GM18870 (cell line): ENCODE results near the gene ISG15.
A peak's percentile ranks its signal among the peaks of the same experiment; 100 is the strongest.
"Not testable (repeated sequence)": the region's sequence is repeated elsewhere in the genome, so short reads cannot be mapped to it uniquely, and the experiment has no call there.

Experiments used
- ATAC-seq: cut with Tn5 transposase; IDR thresholded peaks from one replicate; pipeline ENCODE4 v1.9.1; 2021; ENCODE audit warnings: moderate library complexity; ENCODE audit not compliant: unreplicated experiment

ISG15 gene

DNA sequence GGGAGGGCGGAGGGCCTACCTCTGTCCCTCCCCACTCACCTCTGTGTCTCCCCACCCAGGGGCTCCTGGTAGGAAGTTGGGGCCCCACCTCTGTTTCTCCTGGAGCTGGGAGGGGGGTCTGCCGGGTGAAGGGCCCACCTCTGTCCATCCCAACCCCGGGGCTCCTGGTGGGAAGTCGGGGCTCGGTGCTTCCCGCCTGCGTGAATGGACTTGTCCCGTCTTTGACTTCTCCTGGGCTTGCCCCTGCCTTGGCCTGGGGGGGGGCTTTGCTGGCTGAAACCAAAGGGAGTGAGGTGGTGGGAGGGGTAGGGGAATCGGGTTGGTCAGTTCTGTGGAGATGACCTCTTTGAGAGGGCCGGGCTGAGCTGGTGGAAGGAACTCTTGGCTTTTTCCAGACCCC is 12.4 kb downstream of the ISG15 start:
- no peak for ATAC-seq

DNA sequence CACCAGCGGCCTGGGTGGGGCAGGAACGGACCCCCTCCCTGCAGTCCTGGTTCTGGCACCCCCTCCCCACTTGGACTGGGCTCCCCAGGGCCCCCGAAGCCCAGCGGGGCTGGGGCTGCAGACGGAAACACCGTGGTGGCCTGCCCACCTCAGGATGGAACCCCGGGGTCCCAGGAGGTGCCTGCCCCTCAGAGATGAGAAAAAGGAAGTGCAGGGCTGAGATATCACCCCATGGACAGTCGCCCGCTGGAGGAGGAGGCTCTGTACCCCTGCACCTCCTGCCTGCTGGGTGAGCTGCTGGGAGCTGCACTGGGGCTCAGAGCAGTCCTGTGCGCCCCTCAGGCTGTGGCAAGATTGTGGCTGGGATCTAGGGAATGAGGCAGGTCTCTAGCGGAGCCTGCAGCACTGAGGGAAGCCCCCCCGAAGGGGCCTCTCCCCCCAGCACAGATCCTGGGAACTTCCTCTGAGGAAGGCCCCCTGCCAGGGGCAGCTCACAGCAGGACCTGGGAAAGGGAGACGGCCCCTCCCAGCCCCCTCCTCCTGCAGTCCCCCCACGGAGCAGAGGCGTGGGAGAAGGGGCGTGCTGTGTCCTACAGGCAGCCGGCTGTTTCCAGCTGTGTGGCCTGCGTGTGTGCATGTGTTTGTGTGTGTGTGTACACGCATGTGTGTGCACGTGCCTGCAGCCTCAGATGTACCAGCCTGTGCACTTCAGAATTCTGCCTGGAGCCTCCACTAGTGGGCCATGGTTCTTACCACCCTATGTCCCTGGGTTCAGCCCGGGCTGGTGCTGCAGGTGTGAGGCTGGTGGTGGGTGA is 13.5 kb downstream of the ISG15 start:
- ATAC-seq = no peak

DNA sequence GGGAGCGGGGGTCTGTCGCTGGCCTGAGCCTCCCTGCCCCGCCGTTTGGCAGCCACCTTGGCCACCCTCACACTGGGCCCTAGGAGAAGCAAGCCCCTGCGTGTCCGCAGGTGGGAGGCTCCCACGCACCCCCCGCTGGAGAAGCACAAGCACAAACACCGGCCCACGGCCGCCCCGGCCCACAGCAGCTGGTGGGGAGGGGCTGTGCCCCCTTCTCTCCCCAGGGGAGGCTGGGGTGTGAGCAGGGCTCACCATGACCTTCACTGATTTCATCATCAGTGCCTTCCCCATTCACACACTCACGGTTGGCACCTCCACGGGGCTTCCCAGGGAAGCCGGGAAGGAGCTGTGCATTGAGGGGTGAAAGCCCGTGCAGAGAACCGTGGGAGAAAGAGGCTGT is 14.5 kb downstream of the ISG15 start:
- ATAC-seq = no peak

DNA sequence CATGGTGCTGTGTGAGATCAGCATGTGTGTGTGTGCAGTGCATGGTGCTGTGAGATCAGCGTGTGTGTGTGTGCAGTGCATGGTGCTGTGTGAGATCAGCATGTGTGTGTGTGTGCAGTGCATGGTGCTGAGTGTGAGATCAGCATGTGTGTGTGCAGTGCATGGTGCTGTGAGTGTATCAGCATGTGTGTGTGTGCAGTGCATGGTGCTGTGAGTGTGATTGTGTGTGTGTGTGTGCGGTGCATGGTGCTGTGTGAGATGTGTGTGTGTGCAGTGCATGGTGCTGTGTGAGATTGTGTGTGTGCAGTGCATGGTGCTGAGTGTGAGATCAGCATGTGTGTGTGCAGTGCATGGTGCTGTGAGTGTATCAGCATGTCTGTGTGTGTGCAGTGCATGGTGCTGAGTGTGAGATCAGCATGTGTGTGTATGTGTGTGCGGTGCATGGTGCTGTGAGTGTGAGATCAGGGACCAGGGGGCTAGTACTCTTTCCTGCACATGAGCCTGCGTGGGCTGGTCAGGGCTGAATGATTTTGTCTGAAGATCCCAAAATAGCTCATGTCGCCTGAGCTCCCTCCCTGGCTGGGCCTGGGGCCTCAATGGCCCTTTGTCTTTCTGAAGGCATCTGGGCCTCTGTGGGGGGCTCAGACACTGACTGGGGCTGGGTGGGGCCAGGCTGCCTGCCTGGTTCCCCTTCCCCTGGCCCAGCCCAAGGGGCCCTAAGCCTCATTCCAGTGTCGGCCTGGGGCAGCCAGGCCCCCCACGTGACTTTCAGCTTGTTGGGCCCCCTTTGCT is 17.8 kb downstream of the ISG15 start:
- ATAC-seq = not testable (repeated sequence)

DNA sequence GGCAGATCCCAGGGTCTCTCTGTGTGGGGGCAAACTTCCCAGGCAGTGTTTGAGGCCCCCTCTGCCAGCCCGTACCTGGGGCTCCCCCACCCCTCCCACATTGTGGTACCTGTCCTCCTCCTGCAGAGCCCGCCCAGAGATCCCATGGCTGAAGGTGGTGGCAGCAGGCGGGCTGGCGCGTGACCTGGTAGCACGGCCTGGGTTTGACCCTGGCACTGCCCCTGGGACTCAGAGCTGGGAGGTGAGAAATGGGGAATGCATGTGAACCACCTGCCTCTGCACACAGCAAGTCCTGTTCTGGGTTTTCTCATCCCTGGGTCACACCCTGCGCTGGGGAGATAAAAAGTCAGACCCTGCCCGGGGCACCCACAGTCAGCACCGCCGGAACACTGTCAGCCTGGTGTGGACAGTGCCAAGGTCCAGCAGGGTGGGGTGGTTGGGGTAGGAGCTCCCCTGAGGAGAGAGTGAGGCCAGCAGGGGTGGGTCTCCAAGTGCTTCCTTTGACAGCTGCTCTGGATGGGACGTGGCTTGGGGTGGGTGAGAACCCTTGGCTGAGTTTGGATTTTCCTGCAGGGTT is 18.4 kb downstream of the ISG15 start:
- ATAC-seq = no peak

DNA sequence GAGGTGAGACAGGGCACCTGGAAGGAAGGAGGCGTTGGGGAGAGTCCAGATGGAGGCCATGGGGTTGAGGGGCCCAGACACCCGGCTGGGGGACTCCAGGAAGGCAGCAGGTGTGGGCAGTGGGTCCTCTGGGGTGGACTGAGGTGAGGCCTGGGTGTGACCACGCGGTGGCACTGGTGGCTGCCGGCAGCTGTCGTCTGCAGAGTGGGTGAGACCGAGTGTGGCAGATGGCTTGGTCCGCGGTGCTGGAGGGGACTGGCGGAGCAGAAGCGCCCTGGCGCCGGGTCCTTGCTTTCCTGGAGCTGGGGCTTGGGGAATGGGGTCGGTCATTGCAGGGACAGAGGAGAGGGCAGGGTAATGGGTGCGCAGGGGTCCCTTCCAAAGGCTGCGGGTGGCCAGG is 19.1 kb downstream of the ISG15 start:
- ATAC-seq = no peak

DNA sequence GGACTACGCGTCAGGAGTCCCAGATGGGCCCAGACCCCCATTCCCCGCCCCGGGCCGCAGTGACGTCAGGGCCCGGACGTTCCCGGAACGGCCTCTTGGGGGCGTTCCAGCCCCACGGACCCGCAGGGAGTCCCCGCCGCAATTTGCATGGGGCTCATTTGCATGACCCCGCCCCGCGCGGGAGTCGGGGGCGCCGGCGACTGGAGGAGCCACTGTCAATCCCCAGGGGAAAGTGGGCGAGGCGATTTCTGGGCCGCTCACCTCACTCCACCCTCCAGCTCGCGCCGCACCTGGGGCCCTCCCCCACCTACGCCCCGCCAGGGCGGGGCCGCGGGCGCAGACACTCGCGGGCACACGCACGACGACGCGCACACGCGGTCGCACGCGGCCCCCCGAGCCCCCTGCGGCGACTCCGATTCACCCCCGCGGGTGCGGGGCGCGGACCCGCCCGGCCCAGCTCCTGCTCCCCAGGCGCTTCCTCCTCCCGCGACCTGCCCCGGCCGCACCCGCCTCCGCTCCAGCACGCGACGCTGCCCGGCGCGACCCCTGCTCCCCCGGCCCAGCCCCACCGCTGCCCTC is 19.8 kb downstream of the ISG15 start:
- peak; percentile 73 for ATAC-seq

DNA sequence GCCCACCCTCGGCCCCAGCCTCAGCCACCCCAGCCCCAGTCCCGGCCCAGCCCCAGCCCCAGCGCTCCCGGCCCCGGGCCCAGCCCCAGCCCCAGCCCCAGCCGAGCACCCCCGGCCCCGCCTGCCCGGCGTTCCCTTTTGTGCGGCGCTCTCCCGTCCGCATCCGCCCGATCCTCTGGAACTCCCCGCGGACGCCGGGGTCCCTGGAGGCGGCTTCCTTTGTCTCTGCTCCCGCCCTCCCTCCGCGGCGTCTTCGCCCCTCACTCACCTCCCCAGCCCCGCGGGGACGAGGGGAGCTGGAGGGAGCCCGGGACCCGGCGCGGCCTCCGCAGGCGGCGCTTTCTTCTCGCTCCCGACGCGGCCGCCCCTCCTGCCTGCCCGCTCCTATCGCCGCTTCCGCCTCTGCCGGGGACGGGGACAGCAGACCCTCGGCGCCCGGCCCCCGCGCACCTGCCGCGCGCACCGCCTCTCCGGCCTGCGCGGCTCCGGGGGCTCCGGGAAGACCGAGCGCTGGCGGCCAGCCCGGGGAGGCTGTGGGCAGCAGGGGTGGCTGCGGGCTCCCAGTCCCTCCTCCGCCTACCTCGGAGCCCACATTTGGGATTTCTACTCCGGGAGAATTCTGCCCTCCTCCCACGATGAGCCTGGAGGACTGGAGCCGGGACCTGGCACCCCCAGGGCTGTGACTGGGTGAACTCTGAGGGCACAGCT is 20.6 kb downstream of the ISG15 start:
- ATAC-seq = no peak

DNA sequence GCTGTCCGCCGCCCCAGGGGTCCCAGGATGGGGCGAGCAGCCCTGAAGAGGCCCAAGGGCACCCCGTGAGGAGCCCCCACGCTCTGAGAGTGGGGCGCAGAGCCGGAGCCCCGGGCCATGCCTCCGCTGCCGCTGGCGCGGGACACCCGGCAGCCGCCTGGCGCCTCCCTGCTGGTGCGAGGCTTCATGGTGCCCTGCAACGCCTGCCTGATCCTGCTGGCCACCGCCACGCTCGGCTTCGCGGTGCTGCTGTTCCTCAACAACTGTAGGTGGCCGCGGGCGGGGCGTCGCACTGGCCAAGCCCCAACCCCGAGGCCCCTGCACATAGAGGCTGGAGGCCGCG is 21.1 kb downstream of the ISG15 start:
- no peak for ATAC-seq

DNA sequence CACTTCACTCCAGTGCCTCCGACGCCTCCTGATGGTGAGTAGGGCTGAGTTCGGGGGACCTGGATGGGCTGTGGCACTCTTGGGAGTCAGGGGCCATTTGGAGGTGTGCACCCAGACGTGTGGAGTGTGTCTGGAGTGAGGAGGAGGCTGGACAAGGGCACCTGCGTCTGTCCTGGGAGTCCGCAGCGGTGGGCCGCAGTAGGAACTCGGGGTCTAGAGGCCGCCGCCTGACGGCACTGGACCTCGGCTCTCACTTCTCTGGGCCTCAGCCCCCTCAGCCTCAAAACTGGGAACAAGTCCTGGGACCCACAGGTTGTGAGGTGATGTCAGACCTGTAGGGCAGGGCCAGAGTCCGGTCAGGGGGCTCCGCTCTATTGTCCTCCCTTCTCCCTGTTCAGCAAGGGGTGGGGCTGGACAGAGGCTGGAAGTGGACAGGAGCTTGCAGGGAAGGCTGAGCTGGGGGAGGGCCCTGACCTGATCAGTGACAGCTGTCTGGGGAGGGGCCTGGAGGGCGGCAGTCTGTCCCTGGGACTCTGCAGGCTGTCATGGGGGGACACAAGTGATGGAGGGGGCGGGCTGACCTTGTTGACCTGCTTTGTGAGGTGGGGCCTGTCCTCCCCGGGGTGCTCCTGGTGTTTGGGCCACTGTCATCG is 22.1 kb downstream of the ISG15 start:
- ATAC-seq = no peak

DNA sequence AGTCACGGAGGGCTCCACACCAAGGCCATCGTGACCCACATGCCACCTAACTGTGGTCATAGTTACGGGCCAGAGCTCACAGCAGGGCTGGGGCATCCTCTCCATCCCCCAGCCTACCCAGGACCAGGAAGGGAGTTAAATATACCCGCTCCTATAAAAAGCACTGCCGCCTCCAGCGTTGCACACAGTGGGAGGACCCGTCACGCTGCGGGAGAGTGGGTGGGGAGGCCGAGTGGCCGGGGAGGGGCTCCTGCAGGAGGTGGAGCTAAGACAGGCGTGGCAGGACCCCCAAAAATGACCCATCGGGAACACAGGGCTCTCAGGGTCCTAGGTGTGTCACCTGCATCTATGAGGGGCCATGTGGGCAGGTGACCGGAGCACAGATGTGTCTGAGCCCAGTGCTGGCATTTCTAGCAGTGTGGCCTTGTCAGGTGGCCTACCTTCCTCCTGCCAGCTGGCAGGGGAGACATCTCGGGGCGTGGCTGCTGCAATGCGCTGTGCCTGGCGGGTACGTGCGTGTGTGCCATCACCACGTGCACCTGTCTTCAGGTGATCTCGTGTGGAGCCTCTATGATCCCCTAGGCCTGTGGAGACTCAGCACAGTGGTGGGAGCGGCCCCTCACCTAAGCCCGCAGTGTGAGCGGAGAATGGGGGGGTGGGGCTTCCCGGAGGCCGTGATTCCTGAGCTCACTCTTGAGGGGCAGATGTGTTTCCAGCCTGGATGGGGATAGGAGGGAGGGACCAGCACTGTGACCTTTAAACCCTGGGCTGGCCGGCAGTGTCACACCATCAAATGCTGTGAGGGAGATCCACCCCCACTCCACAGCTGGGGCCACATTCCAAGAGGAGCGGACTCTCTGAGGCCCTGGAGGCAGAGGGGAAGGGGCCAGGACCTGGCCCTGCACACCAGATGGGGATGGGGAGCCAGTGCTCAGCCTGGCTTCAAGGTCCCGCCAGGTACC is 24.4 kb downstream of the ISG15 start:
- ATAC-seq = no peak

DNA sequence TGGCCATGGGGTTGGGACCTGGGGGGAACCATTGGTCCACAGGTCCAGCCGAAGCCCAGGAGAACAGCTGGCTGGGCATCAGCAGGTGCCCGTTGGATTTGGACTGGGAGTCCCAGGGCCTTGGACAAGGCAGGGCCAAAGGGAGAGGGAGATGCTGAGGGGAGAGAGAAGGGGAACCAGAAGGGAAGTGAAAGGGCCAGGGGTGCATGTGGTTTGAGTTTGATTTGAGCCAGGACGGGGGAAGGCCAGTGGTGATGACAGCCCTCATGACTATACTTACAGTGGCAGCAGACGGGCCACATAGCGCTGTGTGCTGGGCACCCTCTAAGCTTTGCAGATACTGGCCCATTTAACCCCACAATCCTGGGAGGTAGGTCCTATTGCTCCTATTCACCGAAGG is 25.4 kb downstream of the ISG15 start:
- ATAC-seq = no peak

DNA sequence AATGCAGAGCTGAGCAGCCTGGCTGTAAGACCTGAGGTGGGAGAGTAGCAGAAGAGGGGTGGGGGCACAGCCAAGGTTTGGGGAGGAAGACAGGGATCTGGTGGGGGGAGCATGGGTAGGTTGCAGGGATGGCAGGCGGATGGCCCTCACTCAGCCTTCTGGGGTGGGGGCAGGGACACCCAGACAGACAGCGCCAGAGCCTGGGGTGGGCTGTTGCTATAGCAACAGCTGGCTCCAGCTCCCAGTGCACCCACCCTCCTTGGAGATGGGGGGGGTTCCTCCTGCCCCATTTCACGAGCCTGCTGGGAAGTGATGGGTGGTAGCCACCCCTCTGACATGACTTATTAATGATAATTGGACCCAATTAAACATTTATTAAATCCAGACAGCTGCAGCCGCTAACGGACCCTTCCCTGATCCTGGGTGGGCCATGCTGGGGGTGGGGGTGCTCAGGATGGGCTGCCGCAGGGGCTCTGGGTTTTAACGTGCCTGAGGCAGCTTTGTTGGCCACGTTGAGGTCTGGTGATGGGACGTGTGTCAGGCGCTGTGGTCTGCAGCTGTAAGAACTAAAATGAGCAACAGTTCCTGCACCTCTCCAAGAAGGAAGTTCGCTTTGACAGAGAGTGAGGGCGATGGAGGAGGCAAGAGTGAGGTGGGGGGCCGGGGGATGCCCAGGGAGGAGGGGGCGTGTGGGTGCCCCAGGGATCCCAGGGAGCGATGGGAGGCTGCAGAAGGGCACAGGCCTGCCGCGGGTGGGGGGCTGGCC is 26.0 kb downstream of the ISG15 start:
- ATAC-seq = no peak

DNA sequence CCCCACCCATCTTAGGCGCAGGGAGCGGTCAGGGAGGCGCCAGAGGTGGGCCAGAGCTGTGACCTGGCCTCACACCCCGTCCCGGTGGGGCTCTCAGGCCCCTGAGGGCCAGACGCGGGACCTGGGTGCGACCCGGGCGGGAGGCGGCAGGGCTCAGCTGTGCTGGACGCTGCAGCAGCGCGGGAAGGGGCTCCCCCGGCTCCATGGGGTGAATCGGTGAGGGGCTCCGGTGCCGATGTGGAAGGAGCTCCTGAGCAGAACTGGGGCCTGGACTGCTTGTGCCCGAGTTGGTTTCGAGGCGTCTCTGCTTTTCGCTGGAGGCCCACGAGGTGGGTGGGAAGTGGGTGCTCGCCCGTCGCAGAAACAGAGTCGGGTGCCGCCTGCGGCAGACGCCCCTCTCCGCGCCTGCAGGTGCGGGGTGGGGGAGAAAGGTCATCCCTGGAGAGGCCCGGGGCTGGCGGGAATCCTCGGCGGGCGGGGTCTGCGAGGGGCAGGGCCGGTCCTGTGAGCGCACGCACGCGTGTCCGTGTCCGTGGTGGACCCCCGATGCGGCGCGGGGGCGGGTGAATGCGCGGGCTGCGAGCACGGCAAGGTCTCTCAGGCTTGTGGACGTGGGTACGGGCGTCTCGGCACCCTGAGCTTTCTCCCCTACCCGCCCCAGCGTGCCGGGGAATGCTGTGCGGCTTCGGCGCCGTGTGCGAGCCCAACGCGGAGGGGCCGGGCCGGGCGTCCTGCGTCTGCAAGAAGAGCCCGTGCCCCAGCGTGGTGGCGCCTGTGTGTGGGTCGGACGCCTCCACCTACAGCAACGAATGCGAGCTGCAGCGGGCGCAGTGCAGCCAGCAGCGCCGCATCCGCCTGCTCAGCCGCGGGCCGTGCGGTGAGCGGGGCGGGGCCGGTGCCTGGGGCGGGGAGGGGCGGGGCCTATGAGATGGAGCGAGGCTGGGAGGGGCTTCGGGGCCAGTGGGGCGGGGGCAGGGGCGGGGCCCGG is 27.0 kb downstream of the ISG15 start:
- ATAC-seq = no peak

DNA sequence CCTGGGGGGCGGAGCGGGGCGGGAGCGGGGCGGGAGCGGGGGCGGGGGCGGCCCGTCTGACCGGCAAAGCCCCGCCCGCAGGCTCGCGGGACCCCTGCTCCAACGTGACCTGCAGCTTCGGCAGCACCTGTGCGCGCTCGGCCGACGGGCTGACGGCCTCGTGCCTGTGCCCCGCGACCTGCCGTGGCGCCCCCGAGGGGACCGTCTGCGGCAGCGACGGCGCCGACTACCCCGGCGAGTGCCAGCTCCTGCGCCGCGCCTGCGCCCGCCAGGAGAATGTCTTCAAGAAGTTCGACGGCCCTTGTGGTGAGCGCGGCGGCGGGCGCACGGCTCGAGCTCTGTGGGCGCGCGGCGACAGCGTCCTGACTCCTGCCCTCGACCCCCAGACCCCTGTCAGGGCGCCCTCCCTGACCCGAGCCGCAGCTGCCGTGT is 27.8 kb downstream of the ISG15 start:
- ATAC-seq = no peak

DNA sequence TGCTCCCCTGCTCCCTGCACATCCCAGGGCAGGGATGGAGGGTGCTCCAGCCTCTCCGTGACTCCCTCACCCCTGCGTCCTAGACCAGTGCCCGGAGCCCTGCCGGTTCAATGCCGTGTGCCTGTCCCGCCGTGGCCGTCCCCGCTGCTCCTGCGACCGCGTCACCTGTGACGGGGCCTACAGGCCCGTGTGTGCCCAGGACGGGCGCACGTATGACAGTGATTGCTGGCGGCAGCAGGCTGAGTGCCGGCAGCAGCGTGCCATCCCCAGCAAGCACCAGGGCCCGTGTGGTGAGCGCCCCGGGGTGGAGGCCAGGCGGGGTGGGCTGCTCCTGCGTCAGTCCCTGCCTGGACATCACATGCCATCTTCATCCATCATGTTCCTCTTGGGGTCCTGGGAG is 28.6 kb downstream of the ISG15 start:
- no peak for ATAC-seq

DNA sequence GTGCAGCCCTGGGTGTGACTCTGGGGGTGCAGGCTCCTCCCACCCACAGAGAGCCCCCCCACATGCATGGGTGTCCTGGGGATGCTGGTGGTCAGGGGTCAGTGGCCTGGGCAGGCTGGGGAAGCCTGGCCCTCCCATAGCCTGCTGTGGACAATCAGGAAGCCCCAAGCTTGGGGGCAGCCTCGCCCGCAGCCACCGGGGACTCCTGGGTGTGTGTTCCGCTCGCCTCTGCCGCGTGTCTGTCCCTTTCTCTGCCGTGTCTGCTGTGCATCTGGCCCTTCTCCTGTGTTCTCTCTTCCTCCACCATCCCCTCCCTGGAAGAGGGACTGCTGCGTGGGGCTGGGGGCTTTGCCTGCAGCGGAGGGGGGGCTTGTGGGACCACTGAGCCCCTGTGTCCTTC is 29.5 kb downstream of the ISG15 start:
- ATAC-seq = no peak

DNA sequence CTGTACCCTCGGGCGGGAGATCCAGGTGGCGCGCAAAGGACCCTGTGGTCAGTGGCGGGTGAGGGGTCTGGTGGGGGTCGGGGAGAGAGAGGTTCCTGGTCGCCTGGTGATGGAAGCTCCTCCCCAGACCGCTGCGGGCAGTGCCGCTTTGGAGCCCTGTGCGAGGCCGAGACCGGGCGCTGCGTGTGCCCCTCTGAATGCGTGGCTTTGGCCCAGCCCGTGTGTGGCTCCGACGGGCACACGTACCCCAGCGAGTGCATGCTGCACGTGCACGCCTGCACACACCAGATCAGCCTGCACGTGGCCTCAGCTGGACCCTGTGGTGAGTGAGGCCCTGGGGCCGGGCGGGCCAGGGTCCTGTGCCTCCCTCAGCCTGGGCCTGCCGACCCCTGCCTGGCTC is 30.1 kb downstream of the ISG15 start:
- ATAC-seq = no peak
